Measurements from ENCODE around the gene URI1.

- TF ChIP-seq CTCF (IDR thresholded peaks at IDR 0.05) (no peak), POLR2A (IDR thresholded peaks at IDR 0.05) (no peak)
Observed at GRCh38 chr19:30001301-30001700, 59.3 kb downstream of the URI1 start.

All from body of pancreas (tissue), 4 donors.